HepG2 (cell line): ENCODE measurements around the gene MAP2K2. TPM values are rescaled to one million over a fixed set of nuclear protein-coding genes. Genes with fewer than 3 reads are reported as not detected.
A peak's percentile ranks its signal among the peaks of the same experiment; 100 is the strongest.

ENCODE experiments used
- AKAP8 ChIP-seq: sonication (generic); formaldehyde crosslinking; IDR thresholded peaks from 2 replicates; pipeline ENCODE4 v1.5.1; 2020; ENCODE audit warnings: mild to moderate bottlenecking, missing genetic modification reagents
- CAMTA2 ChIP-seq: sonication (generic); formaldehyde crosslinking; IDR thresholded peaks from 2 replicates; pipeline ENCODE4 v1.4.0; 2020; ENCODE audit warnings: mild to moderate bottlenecking, missing genetic modification reagents, borderline replicate concordance
- CHD4 ChIP-seq: fragments of 200-600 bp; sonication (generic); IDR thresholded peaks from 2 replicates; pipeline ENCODE4 v1.7.0; 2017; ENCODE audit warnings: mild to moderate bottlenecking, low read length, borderline replicate concordance
- CREB1 ChIP-seq, 2 experiments: fragments of 450-650 bp in 1 of 2; IDR thresholded peaks; 2 replicates each; pipeline ENCODE4 v1.6.1; 2016 to 2017; ENCODE audit warnings: control low read depth in 1 of 2, mild to moderate bottlenecking in 1 of 2, missing compliant biosample characterization in 1 of 2, missing genetic modification characterization in 1 of 2
- DPF2 ChIP-seq: sonication (generic); formaldehyde crosslinking; IDR thresholded peaks from 2 replicates; pipeline ENCODE4 v1.4.0; 2020; ENCODE audit warnings: mild to moderate bottlenecking, low read depth, missing genetic modification reagents, borderline replicate concordance
- FOXP4 ChIP-seq: sonication (generic); formaldehyde crosslinking; IDR thresholded peaks from 2 replicates; pipeline ENCODE4 v1.4.0; 2020; ENCODE audit warnings: missing genetic modification reagents
- HOXD1 ChIP-seq: sonication (generic); formaldehyde crosslinking; IDR thresholded peaks from 2 replicates; pipeline ENCODE4 v1.5.0; 2020; ENCODE audit warnings: missing genetic modification reagents
- NR2F1 ChIP-seq, 2 experiments: fragments of 450-650 bp in 1 of 2; formaldehyde crosslinking in 1 of 2; IDR thresholded peaks; 2 replicates each; pipeline versions ENCODE4 v1.5.0 to v1.6.1; 2016 to 2020; ENCODE audit warnings: mild to moderate bottlenecking in 1 of 2, missing compliant biosample characterization in 1 of 2, missing genetic modification reagents in 1 of 2, moderate library complexity in 1 of 2
- SAFB2 ChIP-seq: sonication (generic); formaldehyde crosslinking; IDR thresholded peaks from 2 replicates; pipeline ENCODE4 v1.5.1; 2020; ENCODE audit warnings: missing genetic modification reagents, low read depth, mild to moderate bottlenecking, borderline replicate concordance
- ZKSCAN1 ChIP-seq: fragments of 150-350 bp; IDR thresholded peaks from 2 replicates; pipeline ENCODE4 v1.6.1; 2014; ENCODE audit warnings: low read length
- ZNF263 ChIP-seq: sonication (generic); formaldehyde crosslinking; IDR thresholded peaks from 2 replicates; pipeline ENCODE4 v1.4.0; 2020; ENCODE audit warnings: missing genetic modification reagents
- ZNF543 ChIP-seq: sonication (generic); formaldehyde crosslinking; IDR thresholded peaks from 2 replicates; pipeline ENCODE4 v1.4.0; 2020; ENCODE audit warnings: mild to moderate bottlenecking, missing genetic modification reagents
- ZNF770 ChIP-seq: sonication (generic); formaldehyde crosslinking; IDR thresholded peaks from 2 replicates; pipeline ENCODE4 v1.5.0; 2020; ENCODE audit warnings: mild to moderate bottlenecking, missing genetic modification reagents
- polyA plus RNA-seq, 8 experiments: library from polyadenylated mRNA; depleted of rRNA in 3 of 8; stranded (reverse) in 7 of 8; unstranded in 1 of 8; fragments of >200 nt; fragmentation: Illumina TruSeq in 4 of 8; extraction: Trizol in 4 of 8; gene quantifications; 2 replicates each; pipeline versions ENCODE4 v1.2.1 to v1.2.3, GENCODE V29; 2011 to 2016; ENCODE audit warnings: low read depth in 4 of 8, missing spikeins in 1 of 8, mixed read lengths in 1 of 8; ENCODE audit not compliant: insufficient read depth in 1 of 8
- total RNA-seq, 5 experiments: library from RNA; depleted of rRNA; stranded (reverse); fragments of >200 nt; fragmentation: Illumina TruSeq; extraction: Trizol; gene quantifications; 2 replicates each; pipeline ENCODE4 v1.2.3, GENCODE V29; 2016; ENCODE audit warnings: low read depth in 1 of 5
- TF ChIP-seq, protein P1 (sequence below): sonication (generic); formaldehyde crosslinking; conservative IDR thresholded peaks from 2 replicates; pipeline ENCODE4 v1.8.1; 2023; ENCODE audit warnings: missing genetic modification reagents
- TF ChIP-seq, protein P2 (sequence below): sonication (generic); formaldehyde crosslinking; IDR thresholded peaks from 2 replicates; pipeline ENCODE4 v1.5.1; 2020; ENCODE audit warnings: missing genetic modification reagents, mild to moderate bottlenecking, borderline replicate concordance
- TF ChIP-seq, protein P3 (sequence below): IDR thresholded peaks from 2 replicates; pipeline ENCODE4 v1.6.1; 2012; ENCODE audit warnings: inconsistent platforms
- TF ChIP-seq, protein P4 (sequence below): sonication (generic); formaldehyde crosslinking; IDR thresholded peaks from 2 replicates; pipeline ENCODE4 v1.5.0; 2020; ENCODE audit warnings: missing genetic modification reagents

Gene MAP2K2
- total and polyA plus RNA-seq, 2 of the 13 experiments (the other 11 are each of a cell fraction or from before 2014, with no cell fraction given): 70.3 to 80.9 TPM

DNA sequence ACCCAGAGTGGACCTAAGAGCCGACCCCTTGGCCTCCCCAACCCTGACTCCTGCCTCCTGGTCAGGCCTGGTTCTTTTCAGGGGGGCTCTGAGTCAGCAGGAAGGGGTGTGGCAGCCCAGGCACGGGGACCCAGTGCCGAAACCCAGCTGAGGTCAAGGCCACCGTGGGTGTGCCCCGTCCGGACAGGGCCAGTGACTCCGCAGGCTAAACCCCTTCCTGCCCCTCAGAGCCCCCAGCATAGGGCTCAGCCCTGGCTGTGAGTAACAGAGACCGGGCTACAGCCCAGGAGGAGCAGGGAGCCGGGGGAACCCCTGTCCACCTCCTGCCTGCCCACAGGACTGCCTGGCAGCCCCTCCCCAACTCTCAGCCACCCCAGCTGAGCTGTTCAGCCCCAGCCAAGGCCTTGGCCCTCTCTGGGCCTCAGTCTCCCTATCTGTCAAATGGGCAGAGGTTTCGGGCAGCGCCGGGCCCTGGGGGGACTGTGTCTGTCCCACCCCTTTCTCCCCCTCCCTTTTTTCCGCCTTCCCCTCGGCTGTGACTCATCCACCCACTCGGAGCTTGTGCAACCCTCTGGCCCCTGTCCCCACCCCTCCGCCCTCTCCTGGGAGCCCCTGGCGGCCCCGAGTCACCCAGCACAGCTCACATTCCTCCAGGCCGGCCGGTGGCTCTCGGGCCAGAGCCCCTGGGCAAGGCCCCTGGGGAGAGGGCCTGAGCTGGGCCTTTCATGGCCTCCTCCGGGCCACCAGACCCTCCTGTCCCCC lies 65.8 kb downstream of the MAP2K2 start (continued):
- TF ChIP-seq NR2F1 (CRISPR knock-in tag; IDR thresholded peaks at IDR 0.05) (peak; percentile 72 to 86), HOXD1 (CRISPR knock-in tag) (0 out of 2 replicates have a peak, but pooled peaks have one; percentile 4), ZKSCAN1 (peak; percentile 62; the same call in 1 of the 2 replicates), ZNF263 (peak; percentile 32; the same call in 1 of the 2 replicates), CREB1 (IDR thresholded peaks at IDR 0.05) (peak; percentile 43), CREB1 (CRISPR knock-in tag; IDR thresholded peaks at IDR 0.05) (no peak), CAMTA2 (CRISPR knock-in tag) (0 out of 2 replicates have a peak, but pooled peaks have one; percentile 58), SAFB2 (peak; percentile 33; the same call in 1 of the 2 replicates), AKAP8 (peak; percentile 96), DPF2 (peak; percentile 51; the same call in 1 of the 2 replicates), CHD4 (peak; percentile 97), ZNF770 (CRISPR knock-in tag) (peak; percentile 74; the same call in 1 of the 2 replicates), ZNF543 (peak; percentile 14; the same call in 1 of the 2 replicates), FOXP4 (peak; percentile 9; the same call in 1 of the 2 replicates)
- TF ChIP-seq, protein P1, sequence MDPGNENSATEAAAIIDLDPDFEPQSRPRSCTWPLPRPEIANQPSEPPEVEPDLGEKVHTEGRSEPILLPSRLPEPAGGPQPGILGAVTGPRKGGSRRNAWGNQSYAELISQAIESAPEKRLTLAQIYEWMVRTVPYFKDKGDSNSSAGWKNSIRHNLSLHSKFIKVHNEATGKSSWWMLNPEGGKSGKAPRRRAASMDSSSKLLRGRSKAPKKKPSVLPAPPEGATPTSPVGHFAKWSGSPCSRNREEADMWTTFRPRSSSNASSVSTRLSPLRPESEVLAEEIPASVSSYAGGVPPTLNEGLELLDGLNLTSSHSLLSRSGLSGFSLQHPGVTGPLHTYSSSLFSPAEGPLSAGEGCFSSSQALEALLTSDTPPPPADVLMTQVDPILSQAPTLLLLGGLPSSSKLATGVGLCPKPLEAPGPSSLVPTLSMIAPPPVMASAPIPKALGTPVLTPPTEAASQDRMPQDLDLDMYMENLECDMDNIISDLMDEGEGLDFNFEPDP (CRISPR knock-in tag): no peak
- TF ChIP-seq, protein P2, sequence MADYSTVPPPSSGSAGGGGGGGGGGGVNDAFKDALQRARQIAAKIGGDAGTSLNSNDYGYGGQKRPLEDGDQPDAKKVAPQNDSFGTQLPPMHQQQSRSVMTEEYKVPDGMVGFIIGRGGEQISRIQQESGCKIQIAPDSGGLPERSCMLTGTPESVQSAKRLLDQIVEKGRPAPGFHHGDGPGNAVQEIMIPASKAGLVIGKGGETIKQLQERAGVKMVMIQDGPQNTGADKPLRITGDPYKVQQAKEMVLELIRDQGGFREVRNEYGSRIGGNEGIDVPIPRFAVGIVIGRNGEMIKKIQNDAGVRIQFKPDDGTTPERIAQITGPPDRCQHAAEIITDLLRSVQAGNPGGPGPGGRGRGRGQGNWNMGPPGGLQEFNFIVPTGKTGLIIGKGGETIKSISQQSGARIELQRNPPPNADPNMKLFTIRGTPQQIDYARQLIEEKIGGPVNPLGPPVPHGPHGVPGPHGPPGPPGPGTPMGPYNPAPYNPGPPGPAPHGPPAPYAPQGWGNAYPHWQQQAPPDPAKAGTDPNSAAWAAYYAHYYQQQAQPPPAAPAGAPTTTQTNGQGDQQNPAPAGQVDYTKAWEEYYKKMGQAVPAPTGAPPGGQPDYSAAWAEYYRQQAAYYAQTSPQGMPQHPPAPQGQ (CRISPR knock-in tag): no peak
- TF ChIP-seq, protein P3, sequence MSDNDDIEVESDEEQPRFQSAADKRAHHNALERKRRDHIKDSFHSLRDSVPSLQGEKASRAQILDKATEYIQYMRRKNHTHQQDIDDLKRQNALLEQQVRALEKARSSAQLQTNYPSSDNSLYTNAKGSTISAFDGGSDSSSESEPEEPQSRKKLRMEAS: no peak; the same call in 1 of the 2 replicates
- TF ChIP-seq, protein P4, sequence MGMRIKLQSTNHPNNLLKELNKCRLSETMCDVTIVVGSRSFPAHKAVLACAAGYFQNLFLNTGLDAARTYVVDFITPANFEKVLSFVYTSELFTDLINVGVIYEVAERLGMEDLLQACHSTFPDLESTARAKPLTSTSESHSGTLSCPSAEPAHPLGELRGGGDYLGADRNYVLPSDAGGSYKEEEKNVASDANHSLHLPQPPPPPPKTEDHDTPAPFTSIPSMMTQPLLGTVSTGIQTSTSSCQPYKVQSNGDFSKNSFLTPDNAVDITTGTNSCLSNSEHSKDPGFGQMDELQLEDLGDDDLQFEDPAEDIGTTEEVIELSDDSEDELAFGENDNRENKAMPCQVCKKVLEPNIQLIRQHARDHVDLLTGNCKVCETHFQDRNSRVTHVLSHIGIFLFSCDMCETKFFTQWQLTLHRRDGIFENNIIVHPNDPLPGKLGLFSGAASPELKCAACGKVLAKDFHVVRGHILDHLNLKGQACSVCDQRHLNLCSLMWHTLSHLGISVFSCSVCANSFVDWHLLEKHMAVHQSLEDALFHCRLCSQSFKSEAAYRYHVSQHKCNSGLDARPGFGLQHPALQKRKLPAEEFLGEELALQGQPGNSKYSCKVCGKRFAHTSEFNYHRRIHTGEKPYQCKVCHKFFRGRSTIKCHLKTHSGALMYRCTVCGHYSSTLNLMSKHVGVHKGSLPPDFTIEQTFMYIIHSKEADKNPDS (CRISPR knock-in tag): no peak
